Caco-2 (cell line): Measurements from ENCODE around the gene NDUFS3. TPM values are rescaled to one million over a fixed set of nuclear protein-coding genes. Genes with fewer than 3 reads are reported as not detected.

Experiments
- BruUV-seq: library from RNA; stranded (reverse); fragments of 400-500 nt; replicated peaks from 2 replicates; lab custom pipeline; 2021; lab: Mats Ljungman, UMichigan
- CTCF ChIA-PET: fragments of 300-600 bp; sonication (Branson Sonifier 250); formaldehyde crosslinking; loops from one replicate; lab custom pipeline; 2022; ENCODE audit warnings: antibody characterized with exemption; lab: Charles Lee
- POLR2A ChIA-PET: fragments of 300-600 bp; sonication (Branson Sonifier 250); formaldehyde crosslinking; loops from one replicate; lab custom pipeline; 2022; ENCODE audit warnings: antibody characterized with exemption; lab: Charles Lee
- DNase-seq, 2 experiments: peaks; one replicate each; pipeline versions ENCODE4 v3.0.0 to v3.0.0-alpha.2; 2020 to 2022
- H3K27me3 ChIP-seq: replicated peaks from 2 replicates; pipeline ENCODE4 v1.6.0; 2011; ENCODE audit warnings: low read length; ENCODE audit not compliant: control insufficient read depth, insufficient read depth
- H3K36me3 ChIP-seq: 2 replicates; pipeline ENCODE4 v1.5.1; 2011; ENCODE audit warnings: low read length; ENCODE audit not compliant: control insufficient read depth, insufficient read depth
- H3K4me1 ChIP-seq: fragments of 250-450 bp; sonication (Bioruptor Pico); 2 replicates; pipeline ENCODE4 v1.5.1; 2020; ENCODE audit warnings: mild to moderate bottlenecking
- H3K4me3 ChIP-seq: 2 replicates; pipeline ENCODE4 v1.5.1; 2011; ENCODE audit warnings: low read depth, mild to moderate bottlenecking, control low read depth, low read length
- H3K9me3 ChIP-seq: fragments of 250-450 bp; sonication (Bioruptor Pico); 2 replicates; pipeline ENCODE4 v1.5.1; 2020; ENCODE audit warnings: mild to moderate bottlenecking, moderate library complexity
- H3K27ac Mint-ChIP-seq: one replicate; pipeline ENCODE4 v1.8.0; 2022; ENCODE audit warnings: mixed read lengths; ENCODE audit not compliant: unreplicated experiment
- H3K27me3 Mint-ChIP-seq: one replicate; pipeline ENCODE4 v1.8.0; 2022; ENCODE audit warnings: mixed read lengths; ENCODE audit not compliant: insufficient read depth, unreplicated experiment
- H3K36me3 Mint-ChIP-seq: one replicate; pipeline ENCODE4 v1.8.0; 2022; ENCODE audit warnings: mild to moderate bottlenecking, mixed read lengths; ENCODE audit not compliant: insufficient read depth, unreplicated experiment
- H3K4me1 Mint-ChIP-seq: one replicate; pipeline ENCODE4 v1.8.0; 2022; ENCODE audit warnings: low read depth, mixed read lengths; ENCODE audit not compliant: unreplicated experiment
- H3K4me3 Mint-ChIP-seq: one replicate; pipeline ENCODE4 v1.8.0; 2022; ENCODE audit warnings: mild to moderate bottlenecking, moderate library complexity, mixed read lengths; ENCODE audit not compliant: unreplicated experiment
- H3K9me3 Mint-ChIP-seq: one replicate; pipeline ENCODE4 v1.8.0; 2022; ENCODE audit warnings: mixed read lengths; ENCODE audit not compliant: unreplicated experiment
- intact Hi-C: fragments of 100-400 bp; cut with micrococcal nuclease; formaldehyde crosslinking; loops from one replicate; pipeline ENCODE4 v1.10.0; 2022; ENCODE audit not compliant: unreplicated experiment
- total RNA-seq: library from RNA; stranded (reverse); gene quantifications from 2 replicates; pipeline ENCODE4 v1.2.3, GENCODE V29; 2022
- TF ChIP-seq, protein P1 (sequence below), 2 experiments: fragments of 200-600 bp in 1 of 2; IDR thresholded peaks; 1 replicate in 1 of 2; 2 replicates in 1 of 2; pipeline versions ENCODE4 v1.5.1 to v1.8.0; 2011 to 2022; ENCODE audit warnings: antibody characterized with exemption in 1 of 2, control low read depth in 1 of 2, inconsistent platforms in 1 of 2, low read depth in 1 of 2, low read length in 1 of 2, mild to moderate bottlenecking in 1 of 2, moderate library complexity in 1 of 2; ENCODE audit not compliant: insufficient read depth in 1 of 2, severe bottlenecking in 1 of 2, unreplicated experiment in 1 of 2

Gene NDUFS3
- total RNA-seq, 1 experiment from 2014 or later: 185 TPM

DNA sequence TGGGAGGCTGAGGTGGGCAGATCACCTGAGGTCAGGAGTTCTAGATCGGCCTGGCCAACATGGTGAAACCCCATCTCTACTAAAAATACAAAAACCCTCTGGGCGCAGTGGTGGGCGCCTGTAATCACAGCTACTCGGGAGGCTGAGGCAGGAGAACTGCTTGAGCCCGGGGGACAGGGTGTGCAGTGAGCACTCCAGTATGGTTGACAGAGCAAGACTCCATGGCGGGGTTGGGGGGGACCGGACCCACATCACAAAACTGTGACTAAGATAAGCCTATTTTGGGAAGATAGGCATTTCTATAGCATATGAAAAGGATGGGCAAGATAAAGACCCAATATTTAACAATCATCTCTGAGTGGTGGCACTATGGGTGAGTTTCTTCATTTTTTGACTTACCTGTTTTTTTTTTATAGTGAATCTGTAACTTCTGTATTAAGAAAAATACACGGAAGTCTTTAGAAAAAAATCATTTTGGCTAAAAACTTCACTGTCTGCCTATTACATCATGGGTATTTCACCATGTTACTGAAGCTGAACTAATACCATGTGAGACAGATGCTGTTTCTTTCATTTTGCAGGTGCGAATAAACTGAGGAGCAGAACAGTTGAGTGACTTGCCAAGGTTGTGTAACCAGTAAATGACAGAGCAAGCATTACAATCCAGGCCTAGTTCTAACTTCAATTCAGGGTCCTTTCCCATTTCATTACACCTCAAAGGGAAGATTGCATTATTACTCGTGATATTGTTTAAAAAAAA is 28.4 kb upstream of the NDUFS3 start:
- intact Hi-C loops: loop anchor here (10.0 kb wide), 1 partner anchor 66 kb away; no protein-coding TSS in a partner anchor
- Histone ChIP-seq H3K4me3 (no peak overlapping the region), H3K4me1 (peaks cover 6% of the 10 kb centered on the region; the same call in 1 of the 2 replicates), H3K9me3 (no peaks in the 10 kb centered on the region), H3K36me3 (no peaks in the 10 kb centered on the region), H3K27me3 (no peaks in the 10 kb centered on the region)
- H3K4me3 Mint-ChIP-seq: peak overlapping the region; percentile 94
- peaks cover 46% of the 10 kb centered on the region for H3K36me3 Mint-ChIP-seq
- no peaks in the 10 kb centered on the region for H3K9me3 Mint-ChIP-seq
- TF ChIP-seq, protein P1, sequence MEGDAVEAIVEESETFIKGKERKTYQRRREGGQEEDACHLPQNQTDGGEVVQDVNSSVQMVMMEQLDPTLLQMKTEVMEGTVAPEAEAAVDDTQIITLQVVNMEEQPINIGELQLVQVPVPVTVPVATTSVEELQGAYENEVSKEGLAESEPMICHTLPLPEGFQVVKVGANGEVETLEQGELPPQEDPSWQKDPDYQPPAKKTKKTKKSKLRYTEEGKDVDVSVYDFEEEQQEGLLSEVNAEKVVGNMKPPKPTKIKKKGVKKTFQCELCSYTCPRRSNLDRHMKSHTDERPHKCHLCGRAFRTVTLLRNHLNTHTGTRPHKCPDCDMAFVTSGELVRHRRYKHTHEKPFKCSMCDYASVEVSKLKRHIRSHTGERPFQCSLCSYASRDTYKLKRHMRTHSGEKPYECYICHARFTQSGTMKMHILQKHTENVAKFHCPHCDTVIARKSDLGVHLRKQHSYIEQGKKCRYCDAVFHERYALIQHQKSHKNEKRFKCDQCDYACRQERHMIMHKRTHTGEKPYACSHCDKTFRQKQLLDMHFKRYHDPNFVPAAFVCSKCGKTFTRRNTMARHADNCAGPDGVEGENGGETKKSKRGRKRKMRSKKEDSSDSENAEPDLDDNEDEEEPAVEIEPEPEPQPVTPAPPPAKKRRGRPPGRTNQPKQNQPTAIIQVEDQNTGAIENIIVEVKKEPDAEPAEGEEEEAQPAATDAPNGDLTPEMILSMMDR (IDR thresholded peaks at IDR 0.05; ENCODE audit: insufficient read depth in 1 of 2, low read depth in 1 of 2, low read length in 1 of 2, severe bottlenecking in 1 of 2, unreplicated experiment in 1 of 2): no peak
- BruUV-seq: no TSS peak
- no peak for DNase-seq
- ChIA-PET CTCF (no interaction called here), POLR2A (no interaction called here)
- H3K4me1 Mint-ChIP-seq: peaks cover 8% of the 10 kb centered on the region
- H3K27me3 Mint-ChIP-seq: no peaks in the 10 kb centered on the region
- peak overlapping the region; percentile 93 for H3K27ac Mint-ChIP-seq

DNA sequence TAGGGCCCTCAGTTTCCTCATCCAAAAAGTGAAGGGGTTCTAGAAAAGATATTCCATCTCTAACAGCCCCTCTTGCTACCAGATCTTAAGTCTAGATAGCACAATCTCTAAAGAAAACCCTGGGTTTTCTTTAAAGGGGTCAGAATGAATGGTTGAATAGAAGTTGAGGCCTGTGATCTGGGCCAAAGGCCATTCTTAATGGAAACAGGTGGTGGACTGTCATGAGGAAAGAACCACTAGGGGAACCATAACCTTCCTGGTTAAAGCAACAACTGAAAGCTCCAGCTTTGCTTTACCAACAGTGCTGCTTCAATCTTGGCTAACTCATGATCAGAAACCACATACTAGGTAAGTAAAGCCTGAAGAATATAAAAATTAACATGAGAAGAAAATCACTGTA is 27.8 kb upstream of the NDUFS3 start:
- Mint-ChIP-seq H3K4me1 (peaks cover 8% of the 10 kb centered on the region), H3K36me3 (peaks cover 46% of the 10 kb centered on the region), H3K27ac (peak overlapping the region; percentile 93), H3K27me3 (no peaks in the 10 kb centered on the region), H3K4me3 (peak overlapping the region; percentile 94), H3K9me3 (no peaks in the 10 kb centered on the region)
- no peak overlapping the region; the same call in 1 of the 2 replicates for H3K4me3 ChIP-seq
- DNase-seq: peak in 1 of 2 experiments; percentile 35
- H3K9me3 ChIP-seq: no peaks in the 10 kb centered on the region
- TF ChIP-seq, protein P1 (IDR thresholded peaks at IDR 0.05; ENCODE audit: insufficient read depth in 1 of 2, low read depth in 1 of 2, low read length in 1 of 2, severe bottlenecking in 1 of 2, unreplicated experiment in 1 of 2): peak; percentile 29 to 41
- no peaks in the 10 kb centered on the region for H3K36me3 ChIP-seq
- CTCF ChIA-PET: interaction anchor here (0.7 to 1.3 kb wide), 3 partner anchors 12 to 168 kb away, joined by 5 to 6 read pairs (median 6); partner anchors contain the start of gene PSMC3
- H3K27me3 ChIP-seq: no peaks in the 10 kb centered on the region
- intact Hi-C loops: loop anchor here (10.0 kb wide), 1 partner anchor 66 kb away; no protein-coding TSS in a partner anchor
- POLR2A ChIA-PET: interaction anchor here (0.7 to 1.5 kb wide), 2 partner anchors 11 to 14 kb away, joined by 4 to 5 read pairs; no protein-coding TSS in a partner anchor
- H3K4me1 ChIP-seq: peaks cover 6% of the 10 kb centered on the region; the same call in 1 of the 2 replicates
- BruUV-seq: no TSS peak

DNA sequence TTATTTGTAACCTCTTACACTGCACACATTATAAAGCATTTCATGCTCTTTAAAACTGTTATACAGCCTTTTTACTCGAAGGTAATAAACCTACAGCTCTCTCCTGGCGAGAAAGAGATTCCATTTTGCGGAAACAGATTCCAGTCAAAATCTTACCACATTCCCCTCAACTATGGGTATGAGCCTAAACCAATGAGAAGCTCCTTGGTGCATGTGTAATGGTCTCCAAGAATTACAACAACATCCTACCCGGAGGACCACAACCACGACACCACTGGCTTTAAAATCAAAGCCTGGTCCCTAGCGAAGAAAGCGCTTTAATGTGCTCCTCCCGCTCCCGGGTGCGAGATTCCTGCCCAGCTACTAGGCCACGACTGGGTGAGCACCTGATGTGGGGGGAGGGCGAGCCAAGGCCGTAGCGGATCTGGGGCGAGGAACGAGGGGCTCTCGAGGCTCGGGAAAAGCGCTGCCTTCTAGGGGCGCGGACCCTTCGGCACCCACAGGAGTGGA is 26.8 kb upstream of the NDUFS3 start:
- peak overlapping the region; percentile 94 for H3K4me3 Mint-ChIP-seq
- H3K9me3 Mint-ChIP-seq: no peaks in the 10 kb centered on the region
- peak; percentile 54 to 62 for DNase-seq
- no peaks in the 10 kb centered on the region for H3K27me3 ChIP-seq
- H3K27me3 Mint-ChIP-seq: no peaks in the 10 kb centered on the region
- intact Hi-C loops: loop anchor here (2.0 to 10.0 kb wide), 2 partner anchors 21 to 67 kb away; no protein-coding TSS in a partner anchor
- TF ChIP-seq, protein P1 (IDR thresholded peaks at IDR 0.05; ENCODE audit: insufficient read depth in 1 of 2, low read depth in 1 of 2, low read length in 1 of 2, severe bottlenecking in 1 of 2, unreplicated experiment in 1 of 2): no peak
- no peaks in the 10 kb centered on the region for H3K9me3 ChIP-seq
- POLR2A ChIA-PET: interaction anchor here (0.7 to 1.5 kb wide), 3 partner anchors 12 to 14 kb away, joined by 4 to 5 read pairs (median 4); no protein-coding TSS in a partner anchor
- H3K27ac Mint-ChIP-seq: peak overlapping the region; percentile 93
- H3K4me3 ChIP-seq: peak overlapping the region; percentile 96
- H3K36me3 ChIP-seq: no peaks in the 10 kb centered on the region
- TSS peak; percentile 44 for BruUV-seq
- peaks cover 6% of the 10 kb centered on the region; the same call in 1 of the 2 replicates for H3K4me1 ChIP-seq
- H3K36me3 Mint-ChIP-seq: peaks cover 45% of the 10 kb centered on the region
- CTCF ChIA-PET: interaction anchor here (0.6 to 1.3 kb wide), 5 partner anchors 13 to 1005 kb away, joined by 4 to 6 read pairs (median 5); partner anchors contain the start of gene PSMC3
- H3K4me1 Mint-ChIP-seq: peaks cover 8% of the 10 kb centered on the region
